Astrocyte (in vitro differentiated cells and primary cell): Measurements from ENCODE around the gene CPA5.

ENCODE experiments used
- CTCF ChIP-seq: IDR thresholded peaks from 2 replicates; pipeline ENCODE4 v1.5.1; 2011; ENCODE audit warnings: low read depth, mild to moderate bottlenecking, inconsistent platforms, low read length, moderate library complexity; ENCODE audit not compliant: insufficient read depth
- EZH2 ChIP-seq: IDR thresholded peaks from 2 replicates; pipeline ENCODE4 v1.6.1; 2012; ENCODE audit warnings: mild to moderate bottlenecking, low read length, inconsistent platforms; ENCODE audit not compliant: insufficient read depth

- no peak for TF ChIP-seq CTCF
- no peak for TF ChIP-seq EZH2
Observed at GRCh38 chr7:130324306-130324943, 20.2 kb upstream of the CPA5 start.
